SK-N-DZ (cell line): Measurements from ENCODE around the gene ITIH4.

Experiments
- DNase-seq: peaks from one replicate; pipeline ENCODE4 v3.0.0-alpha.2; 2015; ENCODE audit warnings: low spot score

Gene ITIH4

DNA sequence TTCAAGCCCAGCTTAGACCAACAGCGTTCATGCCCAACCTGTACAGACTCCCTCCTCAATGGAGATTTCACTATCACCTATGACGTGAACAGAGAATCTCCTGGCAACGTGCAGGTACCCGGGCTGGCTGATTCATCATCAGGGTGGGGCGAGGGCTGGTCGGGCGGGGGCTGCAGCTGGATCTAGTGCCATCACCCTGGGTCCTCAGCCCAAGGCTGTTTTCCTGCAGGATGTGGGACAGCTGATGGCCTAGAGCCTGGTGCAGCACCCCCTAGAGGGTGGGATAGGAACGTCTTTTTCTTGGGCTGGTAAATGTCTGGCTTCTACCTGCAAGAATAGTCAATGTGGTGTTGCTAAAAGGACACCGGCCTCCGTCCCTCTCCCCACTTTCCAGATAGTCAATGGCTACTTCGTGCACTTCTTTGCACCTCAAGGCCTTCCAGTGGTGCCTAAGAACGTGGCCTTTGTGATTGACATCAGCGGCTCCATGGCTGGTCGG, 31.4 kb downstream of the ITIH4 start:
- DNase-seq = no peak

DNA sequence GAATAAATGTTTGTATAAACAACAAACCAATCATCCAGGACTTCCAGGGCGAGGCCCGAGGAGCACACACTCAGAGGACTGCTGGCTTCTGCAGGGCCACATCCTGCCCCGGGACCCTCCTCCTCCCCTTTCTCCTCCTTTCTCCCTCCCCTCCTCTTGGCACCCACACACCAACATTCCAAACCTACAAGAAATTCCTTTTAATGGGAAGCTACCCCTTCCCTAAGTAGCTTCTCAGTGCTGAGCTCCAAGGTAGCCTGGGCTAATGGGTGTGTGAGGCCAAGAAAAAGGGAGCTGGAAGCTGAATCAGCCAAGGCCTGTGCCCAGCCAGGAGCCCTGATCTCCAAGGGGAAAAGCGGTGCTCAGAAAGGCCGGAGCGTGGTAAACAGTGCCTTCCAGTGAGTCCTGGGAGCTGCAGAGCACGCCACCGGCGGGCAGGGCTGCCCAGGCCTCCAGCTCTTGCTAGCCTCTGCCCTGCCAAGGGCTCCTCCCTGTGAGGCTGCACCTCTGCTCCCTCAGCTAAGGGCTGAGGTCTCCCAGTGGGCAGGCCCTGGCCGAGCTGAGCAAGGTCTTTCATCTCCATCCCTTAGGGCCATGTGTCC, 32.0 kb downstream of the ITIH4 start:
- no peak for DNase-seq

DNA sequence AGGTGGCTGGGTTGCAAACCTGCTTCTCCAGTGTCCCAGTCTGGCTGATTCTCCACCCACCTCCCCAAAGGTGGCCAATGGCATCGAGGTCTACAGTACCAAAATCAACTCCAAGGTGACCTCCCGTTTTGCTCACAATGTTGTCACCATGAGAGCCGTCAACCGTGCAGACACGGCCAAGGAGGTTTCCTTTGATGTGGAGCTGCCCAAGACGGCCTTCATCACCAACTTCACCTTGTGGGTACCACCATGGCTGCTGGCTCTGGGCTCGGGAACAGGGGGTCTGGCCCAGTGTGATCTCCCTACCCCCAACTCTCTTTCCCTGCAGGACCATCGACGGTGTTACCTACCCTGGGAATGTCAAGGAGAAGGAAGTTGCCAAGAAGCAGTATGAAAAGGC, 34.1 kb downstream of the ITIH4 start:
- no peak for DNase-seq

DNA sequence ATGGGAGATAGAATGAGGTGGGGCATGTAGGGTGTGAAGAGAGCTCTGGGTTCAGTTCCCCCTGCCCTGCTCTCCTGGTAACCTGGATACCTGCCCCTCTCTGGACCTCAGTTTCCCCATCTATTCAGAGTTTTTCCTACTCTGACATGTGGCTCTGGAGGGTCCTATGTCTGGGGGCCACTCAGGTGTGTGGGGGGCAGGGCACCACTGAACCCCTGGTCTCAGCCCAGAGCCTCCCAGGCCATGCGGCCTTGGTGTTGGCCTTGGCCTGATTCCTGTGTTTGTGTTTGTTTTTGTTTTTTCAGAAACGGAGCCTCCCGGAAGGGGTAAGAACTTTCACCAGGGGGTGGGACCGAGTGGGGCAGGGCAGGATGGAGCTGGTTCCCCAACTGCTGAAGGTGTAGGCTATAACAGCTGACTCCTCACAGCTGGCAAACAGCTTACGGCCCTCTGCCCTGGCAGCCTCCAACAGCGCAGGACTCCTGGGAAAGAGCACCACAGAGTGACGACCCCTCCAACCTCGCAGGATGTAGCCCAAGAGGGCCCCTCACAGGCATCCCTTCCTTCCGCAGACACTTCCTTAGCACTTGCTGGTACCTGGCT, 35.1 kb downstream of the ITIH4 start:
- DNase-seq = no peak

DNA sequence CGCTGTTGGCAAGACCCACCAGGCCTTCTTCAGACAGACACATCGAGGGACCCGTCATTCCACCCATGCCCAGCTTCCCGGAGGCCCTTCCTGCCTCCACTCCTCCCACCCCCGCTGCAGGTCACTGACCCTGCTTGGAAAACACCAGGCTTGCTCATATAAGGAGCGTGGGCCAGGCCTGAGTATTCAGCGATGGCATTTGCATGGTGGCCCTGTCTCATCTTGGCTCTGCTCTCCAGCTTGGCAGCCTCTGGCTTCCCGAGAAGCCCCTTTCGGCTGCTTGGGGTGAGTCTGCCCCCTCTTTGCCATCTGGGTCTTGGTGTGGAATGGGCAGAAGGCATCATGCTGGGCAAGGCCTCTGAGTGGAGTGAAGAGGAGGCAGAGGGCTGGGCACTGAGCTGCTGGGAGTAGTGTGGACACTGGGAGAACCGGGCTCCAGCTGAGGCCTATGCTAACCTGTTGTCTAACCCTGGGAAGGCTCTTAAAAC, 35.8 kb downstream of the ITIH4 start, which contains the start of gene ITIH3:
Gene ITIH3, plus strand, starts transcription at position 185 of the 488 bp plus-strand sequence. Its CDS starts 8 bp downstream, at position 193.
- DNase-seq = no peak

DNA sequence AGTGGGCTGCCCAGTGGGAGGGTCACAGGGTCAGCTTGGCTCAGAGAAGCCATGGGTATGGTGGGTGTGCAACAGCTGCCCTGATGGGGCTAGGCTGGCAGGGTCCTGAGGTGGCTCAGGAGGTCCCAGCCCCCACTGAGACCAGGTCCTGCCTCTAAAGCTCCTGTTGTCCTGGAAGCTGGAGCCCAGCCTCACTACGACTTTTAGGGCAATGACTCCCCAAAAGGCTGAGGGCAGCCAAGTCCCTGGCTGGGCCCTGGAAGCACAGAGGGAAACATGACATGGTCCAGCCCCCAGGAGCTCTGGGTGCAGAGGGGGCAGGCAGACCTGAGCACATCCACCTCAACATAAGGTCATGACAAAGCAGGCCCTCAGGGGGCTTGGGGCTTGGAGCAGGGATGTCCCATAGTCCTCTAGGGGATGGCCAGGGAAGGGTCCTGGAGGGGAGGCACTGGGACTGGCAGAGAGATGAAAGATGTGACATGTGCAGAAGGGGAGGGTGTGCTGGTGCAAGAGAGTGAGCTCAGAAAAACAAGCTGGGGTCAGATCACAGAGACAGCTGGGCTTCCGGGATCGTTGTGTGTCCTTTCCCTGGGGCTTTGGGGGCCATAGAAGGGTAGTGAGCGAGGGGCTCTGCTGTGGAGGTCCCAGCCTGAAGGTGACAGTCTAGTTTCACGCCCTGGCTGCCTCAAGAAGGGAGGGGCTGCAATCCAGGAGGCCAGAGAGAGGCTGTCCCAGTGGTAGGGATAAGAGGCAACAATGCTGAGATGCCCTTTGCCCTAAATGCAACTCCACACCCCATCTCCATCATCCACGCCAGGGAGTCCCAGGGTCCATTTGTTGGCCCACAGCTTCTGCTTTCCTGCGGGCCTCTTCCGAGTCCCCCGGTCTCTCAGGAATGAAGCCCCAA, 36.5 kb downstream of the ITIH4 start:
- DNase-seq = no peak

DNA sequence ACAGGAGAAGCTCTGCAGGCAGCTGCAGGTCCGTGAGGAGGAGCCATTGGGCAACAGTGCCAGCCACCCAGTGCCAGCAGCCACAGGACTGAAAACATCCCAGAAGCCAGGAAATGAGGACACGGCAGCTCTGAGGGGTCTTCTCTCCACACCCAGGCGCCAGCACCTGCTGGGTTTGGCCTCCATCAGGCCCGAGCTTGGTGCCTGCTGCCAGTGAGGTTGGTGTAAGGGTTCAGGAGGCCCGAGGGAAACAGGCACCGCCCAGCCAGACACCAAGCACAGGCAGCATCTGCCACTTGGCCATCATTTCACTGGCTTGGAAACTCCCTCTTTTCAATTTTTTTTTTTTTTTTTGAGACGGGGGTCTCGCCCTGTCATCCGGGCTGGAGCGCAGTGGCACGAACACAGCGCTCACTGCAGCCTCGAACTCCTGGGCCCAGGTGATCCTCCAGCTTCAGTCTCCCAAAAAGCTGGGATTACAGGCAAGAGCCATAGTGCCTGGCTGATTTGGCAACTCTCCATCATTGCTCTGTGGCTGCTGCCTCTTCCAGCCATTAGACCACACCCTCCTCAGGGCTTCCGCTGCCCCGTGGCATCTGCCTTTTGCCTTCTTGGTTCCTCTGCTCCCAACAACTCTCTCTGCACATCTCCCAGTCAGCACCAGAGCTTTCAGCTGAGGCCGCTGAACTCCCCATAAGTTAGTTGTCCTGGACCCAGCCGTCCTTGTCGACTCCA, 37.3 kb downstream of the ITIH4 start:
- DNase-seq = no peak

DNA sequence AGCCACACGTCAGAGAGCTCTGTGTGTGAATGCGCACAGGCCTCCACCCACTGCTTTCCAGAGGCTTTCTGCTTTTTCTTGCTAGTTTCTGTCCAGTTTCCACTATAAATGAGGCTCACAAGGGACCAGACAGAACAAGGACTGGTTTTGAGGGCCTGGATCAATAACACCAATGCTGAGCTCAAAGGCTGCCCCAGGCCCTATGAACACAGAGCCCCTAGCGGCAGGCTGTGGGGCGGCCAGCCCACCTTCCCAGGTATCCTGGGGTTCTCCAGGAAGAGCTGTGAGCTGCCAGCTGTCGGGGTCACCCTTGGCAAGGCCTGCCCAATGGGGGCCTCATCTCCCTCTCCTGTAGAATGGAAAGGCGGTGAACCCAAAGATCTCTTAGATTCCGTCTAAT, 38.1 kb downstream of the ITIH4 start:
- DNase-seq = no peak

DNA sequence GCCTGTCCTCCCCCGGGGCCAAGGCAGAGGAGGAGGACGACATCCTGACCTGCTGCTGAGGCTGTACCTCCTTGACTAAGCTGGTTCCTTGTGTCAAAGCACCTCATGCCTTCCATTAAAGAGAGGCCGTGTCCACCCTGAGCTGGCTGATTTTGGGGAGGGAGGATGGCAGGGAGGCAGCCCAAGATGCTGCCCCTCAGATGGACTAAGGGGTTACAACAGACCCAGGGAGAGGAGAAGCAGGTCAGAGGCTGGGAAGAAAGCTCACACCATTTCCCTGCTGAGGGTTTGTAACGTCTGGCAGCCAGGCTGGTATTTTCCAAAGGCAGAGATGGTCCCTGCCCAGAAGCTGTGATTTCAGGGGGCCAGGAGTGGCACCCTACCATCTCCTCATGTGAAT, 38.5 kb downstream of the ITIH4 start:
- no peak for DNase-seq

DNA sequence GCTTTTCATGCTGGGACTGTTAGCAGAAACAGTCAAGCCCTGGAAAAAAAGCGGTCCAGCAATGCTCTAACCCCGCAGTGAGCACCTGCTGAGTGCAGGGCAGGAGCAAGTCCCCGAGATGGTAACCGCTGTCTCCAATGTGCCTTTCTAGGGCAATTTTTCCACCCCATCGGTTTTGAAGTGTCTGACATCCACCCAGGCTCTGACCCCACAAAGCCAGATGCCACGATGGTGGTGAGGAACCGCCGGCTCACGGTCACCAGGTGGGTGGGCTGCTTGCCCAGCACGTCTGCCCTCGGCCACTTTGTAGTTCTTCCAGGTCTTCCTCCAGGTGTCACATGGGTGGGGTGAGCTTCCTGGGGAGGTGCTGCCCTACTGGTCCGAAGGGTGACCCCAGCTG, 39.1 kb downstream of the ITIH4 start:
- DNase-seq = no peak

DNA sequence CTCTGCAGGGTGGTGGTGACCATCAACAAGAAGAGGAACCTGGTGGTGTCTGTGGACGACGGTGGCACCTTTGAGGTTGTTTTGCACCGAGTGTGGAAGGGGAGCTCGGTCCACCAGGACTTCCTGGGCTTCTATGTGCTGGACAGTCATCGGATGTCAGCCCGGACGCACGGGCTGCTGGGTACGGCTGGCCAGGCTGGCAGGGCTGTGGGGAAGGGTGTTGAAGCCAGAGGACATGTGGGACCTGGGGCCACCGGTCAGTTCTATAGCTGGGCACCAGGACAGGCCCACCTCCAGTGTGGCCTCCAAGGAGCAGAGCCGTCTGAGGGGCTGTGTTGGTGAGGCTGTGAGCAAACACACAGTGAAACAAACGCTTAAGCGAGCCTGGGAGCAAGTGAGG, 39.7 kb downstream of the ITIH4 start:
- no peak for DNase-seq

DNA sequence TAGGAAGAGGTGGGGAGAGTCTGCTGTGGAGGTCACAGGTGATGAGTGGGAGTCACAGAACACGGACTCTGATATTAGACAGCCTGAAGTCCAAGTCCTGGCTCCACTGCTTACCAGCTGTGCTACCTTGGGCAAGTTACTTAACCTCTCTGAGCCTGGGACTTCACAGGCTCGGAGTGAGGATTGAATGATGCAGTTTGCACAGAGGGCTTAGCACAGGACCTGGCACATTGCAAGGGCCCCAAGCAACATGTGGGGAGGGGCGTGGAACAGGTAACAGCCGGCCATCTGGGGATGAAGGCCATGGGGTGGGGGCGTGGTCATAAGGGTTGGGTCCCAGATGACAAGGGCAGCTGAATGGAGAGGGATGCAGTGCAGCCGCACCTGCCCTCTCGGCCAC, 40.1 kb downstream of the ITIH4 start:
- DNase-seq = no peak

DNA sequence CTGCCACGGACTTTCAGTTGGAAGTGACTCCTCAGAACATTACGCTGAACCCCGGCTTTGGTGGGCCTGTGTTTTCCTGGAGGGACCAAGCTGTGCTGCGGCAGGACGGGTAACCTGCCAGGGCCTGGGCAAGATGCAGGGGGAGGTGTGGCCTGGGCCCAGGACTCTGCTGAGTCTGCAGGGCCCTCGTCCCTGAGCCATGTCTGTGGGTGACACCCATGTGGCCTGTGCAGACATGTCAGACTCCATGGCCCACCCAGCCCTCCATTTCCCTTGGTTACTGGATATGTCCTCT, 40.8 kb downstream of the ITIH4 start:
- DNase-seq = no peak

DNA sequence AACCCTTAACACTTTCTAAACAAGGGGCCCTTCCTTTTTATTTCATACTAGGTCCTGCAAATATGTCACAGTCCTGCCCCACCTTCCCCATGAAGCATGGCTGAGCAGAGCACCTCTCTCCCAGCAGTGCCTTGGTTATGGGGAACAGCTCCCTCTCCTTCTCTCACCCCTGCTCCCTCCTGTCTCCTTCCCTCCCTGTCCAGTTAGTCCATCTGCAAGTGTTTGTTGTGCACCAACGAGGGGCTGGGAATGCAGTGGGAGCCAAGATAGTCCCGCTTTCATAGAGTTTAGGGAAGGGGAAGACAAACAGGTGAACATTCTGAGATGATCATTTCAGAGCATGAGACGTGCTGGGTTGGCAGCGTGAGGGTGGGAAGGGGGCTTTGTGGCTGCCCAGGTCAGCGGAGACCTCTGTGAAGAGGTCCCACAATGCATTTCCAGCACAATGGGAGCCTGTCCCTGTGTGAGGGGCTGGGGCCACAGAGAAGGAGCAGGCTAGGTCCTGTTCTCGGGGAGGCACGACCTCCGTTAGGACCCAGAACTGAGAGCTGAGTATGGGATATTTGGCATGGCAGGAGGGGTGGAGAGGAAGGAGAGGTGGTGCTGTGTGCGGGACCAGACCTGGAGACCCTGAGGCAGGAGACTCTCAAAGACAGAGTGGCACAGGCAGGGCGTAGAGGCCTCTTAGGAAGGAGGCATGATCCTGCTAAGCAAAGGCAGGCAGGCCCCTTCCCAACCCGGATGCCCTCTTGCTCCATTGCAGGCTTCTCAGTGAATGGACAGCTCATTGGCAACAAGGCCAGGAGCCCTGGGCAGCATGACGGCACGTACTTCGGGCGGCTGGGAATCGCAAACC, 41.4 kb downstream of the ITIH4 start:
- DNase-seq = no peak

DNA sequence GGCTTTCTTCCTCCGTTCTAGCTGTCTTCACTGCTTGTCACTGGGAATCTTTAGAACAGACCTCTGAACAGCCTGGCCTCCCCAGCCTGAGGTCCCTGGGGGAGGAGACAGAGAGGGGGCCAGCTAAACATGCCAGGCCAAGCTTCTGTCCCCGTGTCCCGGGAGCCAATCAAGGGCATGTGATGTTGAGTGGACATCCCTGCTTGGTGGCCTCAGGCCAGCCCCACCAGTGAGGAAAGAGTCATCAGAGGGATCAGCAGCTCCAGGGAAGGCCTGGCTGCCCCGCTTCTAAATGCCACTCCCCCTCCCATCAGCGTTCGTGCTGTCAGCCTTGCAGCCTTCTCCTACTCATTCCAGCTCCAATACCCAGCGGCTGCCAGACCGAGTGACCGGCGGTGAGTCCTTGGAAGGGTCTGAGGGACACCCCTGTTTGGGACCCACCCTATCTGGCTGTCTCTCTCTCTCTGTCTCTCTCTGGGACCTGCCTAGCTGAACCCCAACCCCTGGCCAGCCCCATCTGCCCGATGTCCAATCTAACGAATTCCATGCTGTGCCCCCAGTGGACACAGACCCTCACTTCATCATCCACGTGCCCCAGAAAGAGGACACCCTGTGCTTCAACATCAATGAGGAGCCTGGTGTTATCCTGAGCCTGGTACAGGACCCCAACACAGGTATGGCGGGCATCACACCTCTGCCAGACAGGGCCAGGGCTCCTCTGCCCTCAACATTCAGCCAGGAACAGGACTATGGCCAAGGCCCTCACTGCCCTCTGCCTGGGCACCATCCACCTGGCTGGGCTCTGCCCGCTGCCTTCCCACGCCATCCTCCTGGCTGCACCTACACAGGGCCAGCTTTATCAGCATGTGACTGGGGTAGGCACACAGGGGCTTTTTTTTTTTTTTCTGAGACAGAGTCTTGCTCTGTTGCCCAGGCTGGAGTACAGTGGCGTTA, 42.5 kb downstream of the ITIH4 start:
- DNase-seq = peak; percentile 27

DNA sequence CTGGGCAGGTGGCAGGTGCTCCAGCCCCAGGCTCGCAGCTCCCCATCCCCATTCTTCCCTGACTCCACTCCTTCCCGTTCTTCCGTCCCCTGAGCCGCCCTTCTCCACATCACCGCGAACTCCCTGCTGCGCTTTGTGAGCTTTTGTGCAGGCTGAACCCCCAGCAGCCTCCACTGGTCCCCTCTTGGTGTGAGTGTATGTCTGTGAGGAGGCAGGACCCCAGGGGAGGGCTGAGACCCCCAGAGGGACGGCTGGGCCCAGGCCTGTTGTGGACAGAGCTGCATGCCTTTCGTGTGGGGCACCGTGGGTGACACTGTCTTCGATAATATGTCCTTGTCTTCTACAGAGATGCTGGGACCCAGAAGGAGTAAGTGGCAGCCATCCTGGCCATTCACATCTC, 43.2 kb downstream of the ITIH4 start:
- DNase-seq = no peak

DNA sequence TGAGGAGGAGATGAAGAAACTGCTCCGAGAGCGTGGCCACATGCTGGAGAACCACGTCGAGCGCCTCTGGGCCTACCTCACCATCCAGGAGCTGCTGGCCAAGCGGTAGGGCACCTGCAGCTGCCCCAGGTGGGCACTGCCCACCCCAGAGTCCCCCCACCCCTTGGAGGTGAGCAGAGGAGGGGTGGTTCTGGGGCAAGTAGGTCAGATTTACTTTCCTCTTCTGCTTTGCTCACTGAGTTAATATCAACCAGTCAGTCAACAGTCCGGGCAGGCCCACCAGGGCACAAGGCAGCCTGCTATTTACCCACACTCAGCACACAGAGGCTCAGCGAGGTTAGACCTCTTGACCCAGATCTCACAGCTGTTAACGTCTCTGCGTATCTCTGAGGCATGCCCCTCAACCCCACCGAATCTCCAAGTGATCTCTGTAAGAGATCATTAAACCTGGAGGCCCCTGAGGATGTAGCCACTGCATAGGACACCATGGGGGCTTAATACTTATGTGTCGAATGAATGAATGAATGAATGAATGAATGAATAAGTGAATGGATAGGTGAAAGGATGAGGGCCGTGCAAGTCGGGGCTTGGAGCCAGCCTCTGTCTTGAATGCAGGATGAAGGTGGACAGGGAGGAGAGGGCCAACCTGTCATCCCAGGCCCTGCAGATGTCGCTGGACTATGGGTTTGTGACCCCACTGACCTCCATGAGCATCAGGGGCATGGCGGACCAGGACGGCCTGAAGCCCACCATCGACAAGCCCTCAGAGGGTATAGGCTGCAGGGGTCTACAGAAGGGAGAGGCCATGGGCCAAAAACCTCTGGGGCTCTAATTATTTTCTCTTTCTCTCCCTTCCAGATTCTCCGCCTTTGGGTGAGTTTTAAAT, 43.9 kb downstream of the ITIH4 start:
- DNase-seq = no peak

DNA sequence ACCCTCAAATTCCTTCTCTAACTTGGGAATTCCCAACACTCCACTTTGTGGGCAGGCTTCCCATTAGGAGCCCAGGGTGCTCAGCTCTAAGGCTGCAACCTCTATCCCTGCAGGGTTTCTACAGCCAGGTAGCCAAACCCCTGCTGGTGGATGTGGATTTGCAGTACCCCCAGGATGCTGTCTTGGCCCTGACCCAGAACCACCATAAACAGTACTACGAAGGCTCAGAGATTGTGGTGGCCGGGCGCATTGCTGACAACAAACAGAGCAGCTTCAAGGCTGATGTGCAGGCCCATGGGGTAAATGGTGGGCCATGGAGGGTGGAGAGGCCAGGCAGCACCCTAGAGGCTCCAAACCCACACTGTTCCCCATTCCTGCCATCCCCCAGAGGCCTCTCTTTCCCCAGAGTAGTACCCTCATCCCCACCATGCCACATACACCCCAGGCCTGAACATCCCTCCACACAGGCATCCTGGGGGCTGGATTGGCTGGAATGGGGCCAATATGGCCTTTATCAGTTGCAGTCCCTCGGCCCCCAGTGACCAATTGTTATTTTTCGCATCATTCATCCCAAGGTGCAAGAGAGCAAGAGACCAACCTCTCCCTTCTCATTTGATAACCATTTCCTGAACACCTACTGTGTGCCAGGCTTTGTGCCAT, 45.4 kb downstream of the ITIH4 start:
- no peak for DNase-seq
